ENCODE results near the gene PDE3B.

DNA sequence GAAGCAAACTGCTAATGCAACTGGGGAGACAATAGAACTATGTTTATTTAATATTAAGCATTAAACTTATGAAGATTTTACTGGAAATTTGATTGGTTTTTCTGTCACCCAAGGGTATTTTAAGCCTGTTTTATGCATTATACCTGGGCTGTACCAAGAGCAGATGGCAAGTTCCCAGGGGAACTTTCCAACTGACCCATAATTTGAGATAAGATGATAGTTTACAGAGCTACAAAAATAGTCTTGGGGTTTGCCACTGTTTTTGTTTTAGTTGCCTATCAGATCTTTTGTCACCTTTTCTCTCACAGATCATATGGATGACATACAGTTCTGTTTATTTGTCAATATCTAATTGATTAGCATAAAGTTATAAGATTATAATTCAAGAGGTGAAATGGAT, 43.9 kb downstream of the PDE3B start:
- TF ChIP-seq POLR2AphosphoS5 (IDR thresholded peaks at IDR 0.05) = no peak
- TF ChIP-seq, protein P1, sequence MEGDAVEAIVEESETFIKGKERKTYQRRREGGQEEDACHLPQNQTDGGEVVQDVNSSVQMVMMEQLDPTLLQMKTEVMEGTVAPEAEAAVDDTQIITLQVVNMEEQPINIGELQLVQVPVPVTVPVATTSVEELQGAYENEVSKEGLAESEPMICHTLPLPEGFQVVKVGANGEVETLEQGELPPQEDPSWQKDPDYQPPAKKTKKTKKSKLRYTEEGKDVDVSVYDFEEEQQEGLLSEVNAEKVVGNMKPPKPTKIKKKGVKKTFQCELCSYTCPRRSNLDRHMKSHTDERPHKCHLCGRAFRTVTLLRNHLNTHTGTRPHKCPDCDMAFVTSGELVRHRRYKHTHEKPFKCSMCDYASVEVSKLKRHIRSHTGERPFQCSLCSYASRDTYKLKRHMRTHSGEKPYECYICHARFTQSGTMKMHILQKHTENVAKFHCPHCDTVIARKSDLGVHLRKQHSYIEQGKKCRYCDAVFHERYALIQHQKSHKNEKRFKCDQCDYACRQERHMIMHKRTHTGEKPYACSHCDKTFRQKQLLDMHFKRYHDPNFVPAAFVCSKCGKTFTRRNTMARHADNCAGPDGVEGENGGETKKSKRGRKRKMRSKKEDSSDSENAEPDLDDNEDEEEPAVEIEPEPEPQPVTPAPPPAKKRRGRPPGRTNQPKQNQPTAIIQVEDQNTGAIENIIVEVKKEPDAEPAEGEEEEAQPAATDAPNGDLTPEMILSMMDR (IDR thresholded peaks at IDR 0.05) = no peak

Data from breast epithelium (tissue), 3 donors.